ENCODE results near the gene CLEC16A. TPM values are rescaled to one million over a fixed set of nuclear protein-coding genes. Genes with fewer than 3 reads are reported as not detected.

The CLEC16A gene
- total and polyA plus RNA-seq, 2 donors (not counting 1 experiment from before 2014, with no cell fraction given) = 21.9 to 79.5 TPM

Other genes with a start within 250 kb of the CLEC16A start
- gene TEKT5, start 249.6 kb upstream of the CLEC16A start, total RNA-seq = 0.42 TPM in 1 of 2 replicates, not detected in the other
- 0.25 and 0.57 TPM in 2 replicates for gene TEKT5, start 249.6 kb upstream of the CLEC16A start, polyA plus RNA-seq
- gene NUBP1, start 200.7 kb upstream of the CLEC16A start, total RNA-seq = 54.3 and 67.3 TPM in 2 replicates
- 47.3 and 47.7 TPM in 2 replicates for gene NUBP1, start 200.7 kb upstream of the CLEC16A start, polyA plus RNA-seq
- 2.6 and 3.2 TPM in 2 replicates for gene TVP23A, start 125.8 kb upstream of the CLEC16A start, total RNA-seq
- 0.27 and 0.37 TPM in 2 replicates for gene TVP23A, start 125.8 kb upstream of the CLEC16A start, polyA plus RNA-seq
- 719 and 738 TPM in 2 replicates for gene CIITA, start 67.4 kb upstream of the CLEC16A start, total RNA-seq
- 632 and 717 TPM in 2 replicates for gene CIITA, start 67.4 kb upstream of the CLEC16A start, polyA plus RNA-seq
- 17.7 and 18.1 TPM in 2 replicates for gene DEXI, start 2.1 kb upstream of the CLEC16A start, total RNA-seq
- gene DEXI, start 2.1 kb upstream of the CLEC16A start, polyA plus RNA-seq = 6.7 and 9.1 TPM in 2 replicates